Neuron (in vitro differentiated cells): ENCODE data around the gene ORC2.
A peak's percentile ranks its signal among the peaks of the same experiment; 100 is the strongest.
"Not testable (repeated sequence)": the region's sequence is repeated elsewhere in the genome, so short reads cannot be mapped to it uniquely, and the experiment has no call there.

Source experiments
- H2AFZ ChIP-seq: one replicate; pipeline ENCODE4 v1.6.1; 2013; ENCODE audit warnings: low read depth, mild to moderate bottlenecking, inconsistent platforms, low read length, moderate library complexity
- H3K27me3 ChIP-seq: one replicate; pipeline ENCODE4 v1.6.1; 2013; ENCODE audit warnings: low read length; ENCODE audit not compliant: insufficient read depth
- H3K36me3 ChIP-seq: one replicate; pipeline ENCODE4 v1.6.1; 2013; ENCODE audit warnings: low read length; ENCODE audit not compliant: insufficient read depth
- H3K4me1 ChIP-seq: one replicate; pipeline ENCODE4 v1.6.1; 2013; ENCODE audit warnings: low read length; ENCODE audit not compliant: insufficient read depth
- H3K4me3 ChIP-seq: 2 replicates; pipeline ENCODE4 v1.5.1; 2013; ENCODE audit warnings: mild to moderate bottlenecking, low read length, moderate library complexity
- H3K9me3 ChIP-seq: one replicate; pipeline ENCODE4 v1.6.1; 2013; ENCODE audit warnings: low read length

The ORC2 gene

DNA sequence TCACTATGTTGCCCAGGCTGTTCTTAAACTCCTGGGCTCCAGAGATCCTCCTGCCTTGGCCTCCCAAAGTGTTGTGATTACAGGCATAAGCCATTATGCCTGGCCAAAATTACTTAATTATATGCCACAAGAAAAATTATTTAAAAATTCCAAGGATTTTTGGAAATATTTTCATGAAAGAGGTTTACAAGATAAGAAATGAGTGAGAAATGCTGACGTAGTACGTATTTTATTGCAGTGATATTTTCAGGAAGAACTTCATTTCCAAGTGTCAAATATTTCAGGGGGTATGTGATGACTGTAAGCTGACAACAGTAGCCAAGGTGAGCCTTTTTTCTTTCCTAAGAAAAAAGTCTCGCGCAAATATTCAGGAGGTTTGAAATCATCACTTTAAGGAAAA lies 53.5 kb downstream of the ORC2 start:
- H3K4me1 ChIP-seq = no peaks in the 10 kb centered on the region
- H3K4me3 ChIP-seq = no peak overlapping the region
- H2AFZ ChIP-seq = no peak overlapping the region

GRCh38 chr2:200905618-200906296 lies 57.7 kb downstream of the ORC2 start:
- peaks cover 2% of the 10 kb centered on the region for H3K4me1 ChIP-seq

More for the DNA sequence above, 53.5 kb downstream of the ORC2 start:
- Histone ChIP-seq H3K36me3 (peaks cover 65% of the 10 kb centered on the region), H3K9me3 (no peaks in the 10 kb centered on the region), H3K27me3 (no peaks in the 10 kb centered on the region)

GRCh38 chr2:200901459-200902072 lies 61.9 kb downstream of the ORC2 start:
- no peaks in the 10 kb centered on the region for H3K9me3 ChIP-seq
- peaks cover 2% of the 10 kb centered on the region for H3K4me1 ChIP-seq
- H3K4me3 ChIP-seq = no peak overlapping the region
- no peaks in the 10 kb centered on the region for H3K27me3 ChIP-seq
- peaks cover 71% of the 10 kb centered on the region for H3K36me3 ChIP-seq
- no peak overlapping the region for H2AFZ ChIP-seq

More at GRCh38 chr2:200905618-200906296, 57.7 kb downstream of the ORC2 start:
- H3K36me3 ChIP-seq = peaks cover 57% of the 10 kb centered on the region
- H3K9me3 ChIP-seq = no peaks in the 10 kb centered on the region
- H2AFZ ChIP-seq = no peak overlapping the region
- H3K27me3 ChIP-seq = no peaks in the 10 kb centered on the region
- no peak overlapping the region for H3K4me3 ChIP-seq

DNA sequence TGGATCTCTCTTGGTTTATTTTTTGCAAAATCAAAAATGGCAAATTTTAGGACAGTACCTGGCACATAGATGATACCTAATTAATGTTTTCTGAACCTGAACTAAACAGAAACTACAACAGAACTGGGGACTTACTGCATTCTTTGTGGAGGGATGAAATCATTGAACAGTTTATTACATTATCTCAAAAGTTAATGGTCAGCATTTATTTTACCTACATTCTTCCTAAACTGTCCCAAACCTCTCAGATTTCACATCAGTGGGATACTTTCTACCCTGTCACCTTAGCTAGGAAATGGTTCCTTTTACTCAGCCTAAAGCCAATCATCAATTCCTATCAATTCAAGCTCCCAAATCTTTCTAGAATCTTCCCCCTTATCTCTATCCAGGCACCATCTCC lies 64.0 kb downstream of the ORC2 start:
- no peaks in the 10 kb centered on the region for H3K9me3 ChIP-seq
- no peak overlapping the region for H2AFZ ChIP-seq
- no peaks in the 10 kb centered on the region for H3K27me3 ChIP-seq
- peaks cover 2% of the 10 kb centered on the region for H3K4me1 ChIP-seq
- H3K36me3 ChIP-seq = peaks cover 82% of the 10 kb centered on the region
- H3K4me3 ChIP-seq = no peak overlapping the region

DNA sequence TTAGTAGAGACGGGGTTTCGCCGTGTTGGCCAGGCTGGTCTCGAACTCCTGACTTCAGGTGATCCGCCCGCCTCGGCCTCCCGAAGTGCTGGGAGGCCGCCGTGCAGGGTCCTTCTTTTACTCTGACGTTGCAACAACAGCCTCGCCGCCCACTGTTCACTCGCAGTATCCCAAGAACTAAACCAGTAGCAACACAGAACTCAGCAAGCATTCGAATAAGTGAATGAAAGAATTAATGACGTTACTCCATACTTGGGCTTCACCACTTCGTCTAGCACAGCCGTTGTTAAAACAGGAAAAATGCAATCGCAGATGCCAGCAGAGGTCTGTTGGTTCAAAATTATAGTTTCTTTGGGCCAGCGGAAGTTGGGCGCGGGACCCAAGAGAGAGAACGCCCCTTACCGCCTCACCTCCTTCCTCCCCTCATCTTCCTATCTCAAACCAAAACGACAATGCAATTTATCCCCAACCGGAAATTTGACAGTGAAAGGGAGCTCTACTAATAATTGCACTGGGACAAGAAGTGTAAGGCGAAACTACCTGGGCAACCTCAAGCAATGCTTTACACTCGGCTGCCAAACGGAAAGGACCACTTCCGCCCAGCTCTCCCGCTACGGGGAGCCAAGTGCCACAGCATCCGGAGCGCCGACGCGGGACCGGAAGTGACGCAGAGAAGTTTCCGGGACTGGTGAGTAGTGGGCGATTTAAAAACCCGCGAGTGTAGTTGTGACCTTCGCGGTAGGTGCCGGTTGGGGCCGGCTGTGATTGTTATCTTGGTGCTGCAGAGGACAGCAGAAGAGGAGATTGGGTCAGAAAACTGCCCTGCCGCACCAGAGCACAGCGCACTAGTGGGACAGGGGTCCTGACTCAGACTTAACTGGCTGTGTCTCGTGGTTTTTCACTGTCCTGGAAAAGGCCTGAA lies 74.5 kb downstream of the ORC2 start, which contains the start of the genes NIF3L1 and PPIL3:
Gene NIF3L1, plus strand, starts transcription at position 668 of the 922 bp plus-strand sequence. CDS start 2,573 bp downstream, outside the sequence.
Gene PPIL3, minus strand, starts transcription at position 374 of the 922 bp plus-strand sequence. CDS start 1,462 bp downstream, outside the sequence.
- no peaks in the 10 kb centered on the region for H3K9me3 ChIP-seq
- H3K36me3 ChIP-seq = peaks cover 15% of the 10 kb centered on the region
- peaks cover 14% of the 10 kb centered on the region for H3K4me1 ChIP-seq
- H2AFZ ChIP-seq = peak within 1 kb of the TSS; percentile 81
- peak within 1 kb of the TSS; percentile 94 for H3K4me3 ChIP-seq
- H3K27me3 ChIP-seq = no peaks in the 10 kb centered on the region

DNA sequence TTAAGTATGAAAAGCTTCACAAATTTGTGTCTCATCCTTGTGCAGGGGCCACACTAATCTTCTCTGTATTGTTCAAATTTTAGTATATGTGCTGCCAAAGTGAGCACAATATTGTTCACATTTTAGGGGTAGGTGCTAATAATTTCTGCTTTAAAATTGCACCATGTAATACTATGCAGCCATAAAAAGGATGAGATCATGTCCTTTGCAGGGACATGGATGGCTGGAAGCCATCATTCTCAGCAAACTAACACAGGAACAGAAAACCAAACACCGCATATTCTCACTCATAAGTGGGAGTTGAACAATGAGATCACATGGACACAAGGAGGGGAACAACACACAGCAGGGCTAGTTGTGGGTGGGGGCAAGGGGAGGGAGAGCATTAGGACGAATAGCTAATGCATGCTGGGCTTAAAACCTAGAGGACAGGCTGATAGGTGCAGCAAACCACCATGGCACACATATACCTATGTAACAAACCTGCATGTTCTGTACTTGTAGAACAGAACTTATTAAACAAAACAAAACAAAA lies 81.7 kb downstream of the ORC2 start:
- H2AFZ ChIP-seq, H3K4me1 ChIP-seq, H3K4me3 ChIP-seq, H3K27me3 ChIP-seq, H3K9me3 ChIP-seq: not testable (repeated sequence)
- H3K36me3 ChIP-seq = peaks cover 61% of the 10 kb centered on the region

DNA sequence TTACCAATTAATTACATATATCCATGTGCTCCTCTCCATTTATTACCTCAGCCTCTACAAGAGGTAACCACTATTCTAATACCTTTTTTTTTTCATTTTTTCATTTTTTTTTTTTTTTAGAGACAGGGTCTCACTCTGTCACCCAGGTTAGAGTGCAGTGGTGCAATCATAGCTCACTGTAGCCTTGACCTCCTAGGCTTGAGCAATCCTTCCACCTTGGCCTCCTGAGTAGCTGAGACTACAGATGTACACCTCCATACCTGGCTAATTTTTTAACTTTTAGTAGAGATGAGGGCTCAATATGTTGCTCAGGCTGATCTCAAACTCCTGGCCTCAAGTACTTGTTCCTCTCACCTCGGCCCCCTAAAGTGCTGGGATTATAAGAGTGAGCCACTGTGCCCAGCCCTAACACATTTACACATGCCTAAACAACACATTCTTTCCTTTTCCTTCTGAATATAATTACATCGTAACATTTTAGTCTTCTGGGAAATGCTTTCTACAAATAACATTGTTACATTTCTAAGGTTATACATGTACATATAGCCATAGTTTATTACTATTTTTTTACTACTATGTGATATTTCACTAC lies 85.1 kb downstream of the ORC2 start:
- H3K36me3 ChIP-seq = peaks cover 71% of the 10 kb centered on the region
- no peaks in the 10 kb centered on the region for H3K9me3 ChIP-seq
- H3K27me3 ChIP-seq = no peaks in the 10 kb centered on the region

DNA sequence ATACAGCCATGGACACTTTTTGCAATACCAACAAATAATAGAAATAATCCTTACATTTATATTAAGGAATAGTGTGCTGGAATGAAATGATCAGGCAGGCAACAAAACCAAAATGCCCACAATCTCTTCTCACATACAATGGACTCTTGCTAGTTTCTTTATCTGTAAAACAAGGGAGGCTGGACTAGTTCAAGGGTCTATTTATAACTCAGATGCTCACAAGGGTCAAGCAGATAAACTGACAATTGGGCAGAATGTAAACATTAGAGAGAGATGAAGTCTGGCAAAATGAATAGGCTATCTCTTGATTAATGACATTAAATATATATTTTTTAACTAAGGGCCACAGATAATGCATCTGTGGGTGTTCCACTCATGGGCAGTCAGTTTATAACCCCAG lies 86.0 kb downstream of the ORC2 start:
- Histone ChIP-seq H2AFZ (no peak overlapping the region), H3K36me3 (peaks cover 75% of the 10 kb centered on the region), H3K9me3 (no peaks in the 10 kb centered on the region), H3K4me3 (no peak overlapping the region), H3K4me1 (no peaks in the 10 kb centered on the region), H3K27me3 (no peaks in the 10 kb centered on the region)

More for the DNA sequence above, 85.1 kb downstream of the ORC2 start:
- Histone ChIP-seq H2AFZ (no peak overlapping the region), H3K4me1 (no peaks in the 10 kb centered on the region), H3K4me3 (no peak overlapping the region)

- no peak overlapping the region for H3K4me3 ChIP-seq
- no peaks in the 10 kb centered on the region for H3K27me3 ChIP-seq
- H3K9me3 ChIP-seq = no peaks in the 10 kb centered on the region
- H3K4me1 ChIP-seq = no peaks in the 10 kb centered on the region
- H2AFZ ChIP-seq = no peak overlapping the region
- H3K36me3 ChIP-seq = peaks cover 56% of the 10 kb centered on the region
Observed at GRCh38 chr2:200873560-200873959, 89.9 kb downstream of the ORC2 start.

GRCh38 chr2:200871151-200871550 lies 92.3 kb downstream of the ORC2 start:
- no peaks in the 10 kb centered on the region for H3K27me3 ChIP-seq

DNA sequence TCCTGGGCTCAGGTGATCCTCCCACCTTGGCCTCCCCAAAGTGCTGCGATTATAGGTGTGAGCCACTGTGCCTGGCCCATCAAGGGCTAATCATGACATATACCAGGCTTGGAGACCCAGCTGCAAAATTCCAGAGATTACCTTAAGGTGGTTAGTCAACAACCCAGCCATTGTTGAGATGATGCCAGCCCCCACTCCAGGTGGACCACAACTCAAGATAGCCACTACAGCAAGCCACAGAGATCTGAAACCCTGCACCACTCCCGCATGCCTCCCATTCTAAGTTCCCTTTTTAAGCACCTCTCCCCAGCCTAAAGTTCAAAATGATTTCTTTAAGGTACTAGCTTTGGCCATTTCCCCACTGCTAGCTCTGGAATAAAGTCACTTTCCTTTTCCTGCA lies 94.4 kb downstream of the ORC2 start:
- no peak overlapping the region for H2AFZ ChIP-seq
- H3K36me3 ChIP-seq = peaks cover 21% of the 10 kb centered on the region
- H3K4me1 ChIP-seq = no peaks in the 10 kb centered on the region
- no peaks in the 10 kb centered on the region for H3K9me3 ChIP-seq
- H3K4me3 ChIP-seq = no peak overlapping the region
- no peaks in the 10 kb centered on the region for H3K27me3 ChIP-seq

More at GRCh38 chr2:200871151-200871550, 92.3 kb downstream of the ORC2 start:
- H3K4me3 ChIP-seq = no peak overlapping the region
- no peaks in the 10 kb centered on the region for H3K4me1 ChIP-seq
- peaks cover 38% of the 10 kb centered on the region for H3K36me3 ChIP-seq
- H3K9me3 ChIP-seq = no peaks in the 10 kb centered on the region
- H2AFZ ChIP-seq = no peak overlapping the region

- Histone ChIP-seq H3K4me1 (peaks cover 11% of the 10 kb centered on the region), H3K36me3 (peaks cover 22% of the 10 kb centered on the region), H3K4me3 (peak within 1 kb of the TSS; percentile 72), H3K9me3 (no peaks in the 10 kb centered on the region), H2AFZ (peak within 1 kb of the TSS; percentile 36), H3K27me3 (no peaks in the 10 kb centered on the region)
Observed at GRCh38 chr2:200864176-200865034, 99.1 kb downstream of the ORC2 start, which contains the start of gene CLK1. Gene CLK1, minus strand, starts transcription at chr2:200864658. Its CDS starts 2,796 bp downstream, at chr2:200861862.
